ENCODE results near the gene CFDP1. TPM values are rescaled to one million over a fixed set of nuclear protein-coding genes. Genes with fewer than 3 reads are reported as not detected.

Gene CFDP1
- total RNA-seq, 1 donor from 2014 or later: 117 TPM

DNA sequence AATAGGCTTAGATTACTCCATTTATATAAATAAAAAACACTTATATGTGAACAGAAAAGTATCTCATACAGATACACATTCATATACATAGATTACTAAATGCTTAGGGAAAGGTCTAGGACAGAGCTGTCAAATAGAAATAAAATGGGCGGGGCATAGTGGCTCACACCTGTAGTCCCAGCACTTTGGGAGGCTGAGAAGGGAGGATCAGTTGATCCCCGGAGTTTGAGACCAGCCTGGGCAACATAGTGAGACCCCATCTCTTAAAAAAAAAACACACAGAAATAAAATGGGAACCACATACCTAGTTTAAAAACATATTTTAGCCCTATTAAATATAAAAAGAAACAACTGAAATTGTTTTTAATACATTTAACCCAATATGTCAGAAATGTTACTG lies 58.9 kb downstream of the CFDP1 start:
- TF ChIP-seq, protein P1, sequence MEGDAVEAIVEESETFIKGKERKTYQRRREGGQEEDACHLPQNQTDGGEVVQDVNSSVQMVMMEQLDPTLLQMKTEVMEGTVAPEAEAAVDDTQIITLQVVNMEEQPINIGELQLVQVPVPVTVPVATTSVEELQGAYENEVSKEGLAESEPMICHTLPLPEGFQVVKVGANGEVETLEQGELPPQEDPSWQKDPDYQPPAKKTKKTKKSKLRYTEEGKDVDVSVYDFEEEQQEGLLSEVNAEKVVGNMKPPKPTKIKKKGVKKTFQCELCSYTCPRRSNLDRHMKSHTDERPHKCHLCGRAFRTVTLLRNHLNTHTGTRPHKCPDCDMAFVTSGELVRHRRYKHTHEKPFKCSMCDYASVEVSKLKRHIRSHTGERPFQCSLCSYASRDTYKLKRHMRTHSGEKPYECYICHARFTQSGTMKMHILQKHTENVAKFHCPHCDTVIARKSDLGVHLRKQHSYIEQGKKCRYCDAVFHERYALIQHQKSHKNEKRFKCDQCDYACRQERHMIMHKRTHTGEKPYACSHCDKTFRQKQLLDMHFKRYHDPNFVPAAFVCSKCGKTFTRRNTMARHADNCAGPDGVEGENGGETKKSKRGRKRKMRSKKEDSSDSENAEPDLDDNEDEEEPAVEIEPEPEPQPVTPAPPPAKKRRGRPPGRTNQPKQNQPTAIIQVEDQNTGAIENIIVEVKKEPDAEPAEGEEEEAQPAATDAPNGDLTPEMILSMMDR (conservative IDR thresholded peaks at IDR 0.05; ENCODE audit: low read depth, low read length): no peak

DNA sequence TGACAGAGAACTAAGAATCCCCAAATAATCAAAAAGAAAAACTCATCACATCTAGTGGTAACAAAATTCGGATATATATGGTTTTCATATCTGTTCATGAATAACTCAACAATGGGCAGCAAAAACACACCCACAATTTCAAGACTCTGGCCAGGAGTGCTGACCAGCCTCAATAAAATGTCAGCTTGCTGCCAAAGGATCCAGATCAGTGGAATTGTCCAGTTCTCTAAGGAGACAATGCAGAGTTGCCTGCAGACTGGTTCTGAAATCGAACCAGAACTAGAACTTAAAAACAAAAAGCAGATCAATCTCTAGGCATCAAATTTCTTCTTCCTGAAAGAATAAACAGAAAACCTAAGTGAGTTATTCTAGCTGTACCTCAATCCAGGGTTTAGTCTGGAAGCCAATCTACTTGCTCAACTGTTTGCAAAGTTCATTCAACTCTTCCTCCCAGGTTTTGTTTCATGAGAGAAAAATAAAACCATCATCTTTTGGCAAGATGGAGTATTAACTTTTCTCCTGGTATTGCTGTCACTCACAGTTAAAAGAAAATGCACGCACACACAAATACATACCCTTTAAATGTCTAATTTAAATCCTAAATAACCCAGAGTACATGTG lies 61.0 kb downstream of the CFDP1 start:
- no peak overlapping the region for H3K4me3 ChIP-seq (ENCODE audit: low read depth, low read length)
- TF ChIP-seq, protein P1 (conservative IDR thresholded peaks at IDR 0.05; ENCODE audit: low read depth, low read length): no peak
- no peak for DNase-seq (ENCODE audit: low read depth)

More for the DNA sequence above, 58.9 kb downstream of the CFDP1 start:
- no peak overlapping the region for H3K4me3 ChIP-seq (ENCODE audit: low read depth, low read length)
- DNase-seq (ENCODE audit: low read depth): no peak

DNA sequence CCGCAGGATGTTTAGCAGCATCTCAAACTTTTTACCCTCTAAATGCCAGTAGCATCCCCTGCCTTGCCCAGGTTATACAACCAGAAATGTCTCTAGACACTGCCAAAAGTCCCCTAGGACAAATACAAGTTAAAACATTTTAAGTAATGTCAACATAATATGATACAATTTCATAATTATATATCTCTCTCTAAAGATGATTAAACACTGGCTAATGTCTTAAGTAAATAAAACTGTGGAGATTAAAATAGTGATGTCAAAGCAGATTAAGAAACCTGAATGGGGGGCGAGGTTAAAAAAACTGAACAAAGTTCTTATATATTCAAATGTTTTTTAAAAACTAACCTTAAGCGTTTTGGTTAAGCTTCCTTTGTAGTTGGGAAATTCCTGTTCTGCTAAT lies 62.1 kb downstream of the CFDP1 start:
- DNase-seq (ENCODE audit: low read depth): no peak
- TF ChIP-seq, protein P1 (conservative IDR thresholded peaks at IDR 0.05; ENCODE audit: low read depth, low read length): no peak

DNA sequence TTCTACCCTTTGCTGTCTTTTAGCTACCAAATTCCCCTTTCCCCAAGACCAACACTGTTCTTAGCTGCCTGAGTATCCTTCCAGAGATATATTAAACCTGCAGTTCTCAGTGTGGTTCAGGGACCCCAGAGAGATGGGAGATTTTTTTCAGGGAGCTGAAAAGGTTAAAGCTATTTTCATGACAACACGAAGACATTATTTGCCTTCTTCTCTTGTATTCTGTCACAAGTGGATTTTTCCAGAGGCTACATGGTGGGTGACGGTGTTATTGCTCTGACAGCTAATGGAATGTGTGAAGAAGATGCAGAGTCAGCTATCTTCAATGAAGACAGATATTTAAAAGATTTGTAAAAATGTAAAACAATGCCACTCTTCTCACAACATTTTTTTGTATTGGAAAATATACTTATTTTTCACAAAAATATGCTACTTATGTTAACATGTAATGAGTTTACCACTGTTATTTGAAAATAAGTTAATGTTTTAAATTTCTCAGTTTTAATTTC lies 69.0 kb downstream of the CFDP1 start:
- no peak for DNase-seq (ENCODE audit: low read depth)
- TF ChIP-seq, protein P1 (conservative IDR thresholded peaks at IDR 0.05; ENCODE audit: low read depth, low read length): no peak
- no peak overlapping the region for H3K4me3 ChIP-seq (ENCODE audit: low read depth, low read length)

More for the DNA sequence above, 62.1 kb downstream of the CFDP1 start:
- H3K4me3 ChIP-seq (ENCODE audit: low read depth, low read length): no peak overlapping the region

DNA sequence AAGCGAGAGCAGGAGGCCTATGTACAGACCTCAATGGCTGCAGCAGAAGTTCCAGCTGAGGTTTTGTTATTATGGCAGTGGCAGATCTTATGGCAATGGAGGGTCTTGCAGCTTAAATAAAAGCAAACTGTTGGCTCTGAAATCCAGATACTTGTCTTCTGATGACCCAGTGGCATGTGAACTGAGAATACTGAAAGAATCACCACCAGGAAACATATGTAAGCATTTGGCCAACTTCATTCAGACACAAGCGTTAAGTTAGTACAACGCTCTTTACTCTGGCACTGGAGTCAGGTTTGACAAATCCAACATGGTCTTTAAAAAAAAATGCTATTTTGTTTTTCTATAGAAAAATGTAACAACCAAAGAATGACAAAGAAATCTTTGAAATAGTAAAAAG lies 70.5 kb downstream of the CFDP1 start:
- TF ChIP-seq, protein P1 (conservative IDR thresholded peaks at IDR 0.05; ENCODE audit: low read depth, low read length): no peak
- no peak for DNase-seq (ENCODE audit: low read depth)
- H3K4me3 ChIP-seq (ENCODE audit: low read depth, low read length): no peak overlapping the region

DNA sequence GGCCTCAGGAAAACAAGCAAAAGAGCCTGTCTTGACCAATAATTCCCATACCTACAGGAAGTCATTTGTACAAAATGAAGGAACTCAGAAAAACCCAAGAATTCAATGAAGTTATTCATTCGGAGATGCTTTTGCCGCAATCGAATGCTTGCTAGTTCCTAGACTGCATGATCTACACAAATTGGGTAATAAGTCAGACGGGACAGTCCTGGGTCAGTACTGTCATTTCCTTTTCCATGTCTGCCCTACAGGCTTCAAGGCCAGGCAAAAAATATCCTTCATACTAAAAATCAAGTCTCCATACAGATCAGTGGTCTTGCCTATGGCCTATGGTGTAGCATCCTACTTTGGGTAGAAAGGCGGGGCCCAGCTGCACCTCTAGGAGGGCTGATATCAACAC lies 71.4 kb downstream of the CFDP1 start:
- no peak for DNase-seq (ENCODE audit: low read depth)
- TF ChIP-seq, protein P1 (conservative IDR thresholded peaks at IDR 0.05; ENCODE audit: low read depth, low read length): no peak
- no peak overlapping the region for H3K4me3 ChIP-seq (ENCODE audit: low read depth, low read length)

DNA sequence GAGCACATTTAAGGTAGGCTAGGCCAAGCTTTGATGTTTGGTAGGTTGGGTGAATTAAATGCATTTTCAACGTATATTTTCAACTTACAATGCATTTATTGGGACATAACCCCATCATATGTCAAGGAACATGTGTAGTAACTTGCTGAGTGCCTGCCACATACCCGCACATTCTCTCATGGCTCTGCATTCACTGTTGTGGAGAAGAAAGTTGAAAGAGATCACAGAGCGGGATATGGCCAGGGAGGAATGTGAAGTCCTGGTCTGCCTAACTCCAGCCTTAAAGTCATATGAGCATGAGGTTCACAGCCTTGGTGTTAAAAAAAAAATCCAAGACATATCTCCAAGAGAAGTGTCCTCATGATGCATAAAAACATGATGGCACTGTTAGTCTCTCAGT lies 79.1 kb downstream of the CFDP1 start:
- no peak overlapping the region for H3K4me3 ChIP-seq (ENCODE audit: low read depth, low read length)
- no peak for DNase-seq (ENCODE audit: low read depth)
- TF ChIP-seq, protein P1 (conservative IDR thresholded peaks at IDR 0.05; ENCODE audit: low read depth, low read length): no peak
